ENCODE data around the gene ACER1. TPM values are rescaled to one million over a fixed set of nuclear protein-coding genes. Genes with fewer than 3 reads are reported as not detected.
"Not testable (repeated sequence)": the region's sequence is repeated elsewhere in the genome, so short reads cannot be mapped to it uniquely, and the experiment has no call there.

Gene ACER1, protein sequence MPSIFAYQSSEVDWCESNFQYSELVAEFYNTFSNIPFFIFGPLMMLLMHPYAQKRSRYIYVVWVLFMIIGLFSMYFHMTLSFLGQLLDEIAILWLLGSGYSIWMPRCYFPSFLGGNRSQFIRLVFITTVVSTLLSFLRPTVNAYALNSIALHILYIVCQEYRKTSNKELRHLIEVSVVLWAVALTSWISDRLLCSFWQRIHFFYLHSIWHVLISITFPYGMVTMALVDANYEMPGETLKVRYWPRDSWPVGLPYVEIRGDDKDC
- not detected for total RNA-seq
- long read RNA-seq = 0 reads

DNA sequence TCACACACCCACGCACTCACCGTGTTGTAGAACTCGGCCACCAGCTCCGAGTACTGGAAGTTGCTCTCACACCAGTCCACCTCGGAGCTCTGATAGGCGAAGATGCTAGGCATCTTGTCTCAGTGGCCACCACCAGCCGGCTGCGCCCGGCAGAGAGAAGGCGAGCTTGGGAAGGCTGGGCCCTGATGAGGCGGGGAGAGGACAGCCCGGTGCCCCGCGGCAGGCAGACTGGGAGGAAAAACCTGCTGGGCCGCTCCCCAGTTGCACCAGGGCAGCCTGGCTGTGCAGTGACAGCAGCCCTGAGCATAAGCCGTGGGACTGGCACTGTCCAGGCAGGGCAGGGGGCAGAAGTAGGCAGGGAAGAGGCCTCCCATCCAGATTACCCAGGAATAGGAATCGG is at the start of gene ACER1:
ACER1 (minus strand) TSS at position 174 of the 400 bp plus-strand sequence; CDS start at position 113, 61 bp downstream.
- DNase-seq (no peak), ATAC-seq (ENCODE audit: poor library complexity) (no peak)
- intact Hi-C loops (cut with DNase I) = no loop called here

DNA sequence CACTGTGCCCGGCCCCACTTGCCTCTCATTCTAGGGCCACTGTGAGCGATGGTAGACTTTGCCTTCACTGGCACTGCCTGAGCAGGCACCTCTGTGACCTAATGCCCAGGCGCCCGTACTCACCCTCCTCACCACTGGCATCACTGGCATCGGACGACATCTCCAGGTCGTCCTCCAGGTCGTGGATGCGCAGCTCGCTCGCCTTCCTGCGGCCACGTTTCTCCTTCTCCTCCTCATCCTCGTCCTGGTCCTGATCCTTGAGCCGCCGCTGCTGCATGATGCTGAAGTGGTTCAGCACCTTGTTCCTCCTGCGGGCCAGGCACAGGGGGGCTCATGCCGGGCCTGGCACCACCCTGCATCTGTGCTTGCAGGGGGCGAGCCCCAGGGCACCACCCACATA is 49.8 kb upstream of the ACER1 start:
- no peak for ATAC-seq (ENCODE audit: poor library complexity)
- intact Hi-C loops (cut with DNase I) = no loop called here
- no peak for DNase-seq

DNA sequence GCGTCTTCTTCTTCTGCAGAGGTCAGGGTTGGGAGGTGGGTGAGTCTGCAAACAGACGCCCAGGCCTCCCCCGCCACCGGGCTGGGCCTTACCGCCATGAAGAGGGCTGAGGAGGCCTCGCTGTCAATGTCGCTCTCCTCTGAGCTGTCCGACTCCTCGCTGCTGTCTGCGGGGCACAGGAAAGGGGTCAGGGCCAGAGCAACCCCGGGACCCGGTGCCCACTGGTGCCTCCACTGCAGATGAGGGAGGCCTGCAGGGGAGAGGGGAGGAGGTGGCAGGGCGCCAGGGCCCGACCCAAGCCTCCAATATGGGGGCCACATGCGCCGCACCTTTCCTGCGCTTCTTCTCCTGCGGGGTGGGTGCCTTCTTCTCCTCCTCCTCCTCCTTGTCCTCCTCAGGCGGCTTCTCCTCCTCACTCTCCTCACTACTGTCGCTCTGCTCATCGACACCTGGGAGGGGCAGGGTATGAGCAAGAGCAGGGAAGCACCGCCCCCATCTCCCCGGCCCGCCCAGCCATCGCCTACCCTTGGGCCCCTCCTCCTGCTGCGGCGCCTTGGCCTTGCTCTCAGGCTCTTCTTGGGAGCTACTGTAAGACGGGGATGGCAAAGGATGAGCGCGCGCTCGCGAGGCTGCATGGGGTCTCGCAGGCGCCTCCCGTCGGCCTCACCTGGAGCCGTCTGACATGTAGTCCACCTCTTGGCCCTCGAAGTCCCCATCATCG is 47.8 kb upstream of the ACER1 start:
- no peak for DNase-seq
- no peak for ATAC-seq (ENCODE audit: poor library complexity)
- intact Hi-C loops (cut with DNase I) = no loop called here

DNA sequence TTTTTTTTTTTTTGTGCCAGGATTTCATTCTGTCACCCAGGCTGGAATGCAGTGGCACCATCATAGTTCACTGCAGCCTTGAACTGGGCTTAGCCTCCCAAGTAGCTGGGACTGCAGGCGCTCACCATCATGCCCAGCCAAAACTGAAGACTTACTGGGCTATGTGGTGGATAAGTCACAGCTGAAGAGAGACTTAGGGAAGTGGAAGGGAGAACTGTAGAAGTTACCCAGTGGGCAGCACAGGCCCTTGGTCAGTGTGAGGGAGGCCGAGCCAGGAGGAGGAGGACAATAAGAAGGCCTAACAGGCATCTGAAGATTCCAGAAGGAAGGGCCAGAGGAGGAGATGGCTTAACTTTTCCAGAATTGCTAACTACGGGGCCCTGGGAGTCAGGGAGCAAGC is 46.3 kb upstream of the ACER1 start:
- DNase-seq (no peak), ATAC-seq (ENCODE audit: poor library complexity) (no peak)
- intact Hi-C loops (cut with DNase I) = no loop called here

DNA sequence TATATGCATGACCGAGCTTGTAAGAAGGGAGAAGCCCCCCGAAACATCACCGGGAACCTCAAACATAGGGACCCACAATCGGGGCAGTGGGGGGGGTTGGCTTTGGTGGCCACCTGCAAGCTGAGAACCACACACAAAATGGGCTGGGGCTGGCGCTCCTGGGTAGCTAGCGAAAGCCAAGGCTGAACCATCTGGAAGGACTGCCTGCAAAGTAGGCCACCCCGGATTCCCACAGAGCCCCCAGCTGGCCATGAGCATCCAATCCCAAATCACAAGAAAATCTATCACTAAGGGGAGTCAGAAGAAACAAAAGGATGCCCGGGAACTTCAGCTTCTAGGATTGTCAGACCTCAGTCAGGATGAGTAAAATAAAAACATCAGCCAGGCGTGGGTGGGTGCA is 45.1 kb upstream of the ACER1 start:
- ATAC-seq (ENCODE audit: poor library complexity) (no peak), DNase-seq (no peak)
- intact Hi-C loops (cut with DNase I) = no loop called here

DNA sequence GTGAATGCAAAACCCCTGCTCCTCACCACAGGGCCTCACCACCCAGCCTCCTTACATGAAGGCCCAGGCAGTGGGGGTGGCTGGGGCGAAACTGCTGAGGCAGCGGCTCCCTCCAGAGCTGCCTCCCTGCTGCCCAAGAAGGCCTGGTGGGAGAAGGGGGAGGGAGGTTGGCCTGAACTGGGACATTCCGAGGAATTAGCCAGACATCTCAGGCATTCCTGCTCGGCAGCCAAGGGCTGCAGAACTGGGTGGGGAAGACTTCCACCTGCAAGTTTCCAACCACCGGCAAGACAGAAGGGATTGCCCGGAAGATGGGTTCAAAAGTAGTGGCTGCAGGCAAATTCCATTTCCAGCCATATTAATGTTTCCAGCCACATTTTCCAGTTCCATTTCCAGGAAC is 44.6 kb upstream of the ACER1 start:
- no peak for ATAC-seq (ENCODE audit: poor library complexity)
- intact Hi-C loops (cut with DNase I) = no loop called here
- DNase-seq = no peak

DNA sequence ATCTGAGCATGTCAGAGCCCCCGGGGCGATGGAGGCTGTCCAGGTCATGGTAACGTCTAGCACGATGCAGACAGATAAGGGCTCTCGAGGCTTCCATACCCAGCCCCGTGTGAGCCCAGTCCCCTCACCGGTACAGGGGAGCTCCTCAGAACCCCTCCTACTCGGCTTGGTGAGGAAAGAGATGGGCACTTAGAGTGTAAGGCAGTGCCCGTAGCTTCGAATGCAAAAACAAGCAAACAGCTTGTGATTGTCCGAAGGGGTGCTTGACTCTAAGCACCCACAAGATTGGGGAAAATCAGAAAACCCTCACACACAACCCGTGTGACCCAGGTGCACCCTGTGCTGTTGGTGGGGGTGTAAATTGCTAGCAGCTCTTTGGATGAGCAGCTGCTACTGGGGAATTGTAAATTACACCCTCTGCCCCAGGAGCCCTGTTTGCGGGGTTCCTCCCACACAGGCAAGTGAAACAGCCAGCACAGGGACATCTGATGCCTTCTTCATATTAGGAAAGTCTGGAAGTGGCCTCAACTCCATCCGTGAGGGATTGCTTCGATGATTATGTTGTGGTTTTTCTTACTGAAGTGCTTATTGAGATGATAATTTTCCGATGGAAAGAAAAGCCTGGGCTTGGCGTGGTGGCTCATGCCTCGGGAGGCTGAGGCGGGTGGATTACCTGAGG is 43.2 kb upstream of the ACER1 start:
- no peak for ATAC-seq (ENCODE audit: poor library complexity)
- DNase-seq = no peak
- intact Hi-C loops (cut with DNase I) = no loop called here

DNA sequence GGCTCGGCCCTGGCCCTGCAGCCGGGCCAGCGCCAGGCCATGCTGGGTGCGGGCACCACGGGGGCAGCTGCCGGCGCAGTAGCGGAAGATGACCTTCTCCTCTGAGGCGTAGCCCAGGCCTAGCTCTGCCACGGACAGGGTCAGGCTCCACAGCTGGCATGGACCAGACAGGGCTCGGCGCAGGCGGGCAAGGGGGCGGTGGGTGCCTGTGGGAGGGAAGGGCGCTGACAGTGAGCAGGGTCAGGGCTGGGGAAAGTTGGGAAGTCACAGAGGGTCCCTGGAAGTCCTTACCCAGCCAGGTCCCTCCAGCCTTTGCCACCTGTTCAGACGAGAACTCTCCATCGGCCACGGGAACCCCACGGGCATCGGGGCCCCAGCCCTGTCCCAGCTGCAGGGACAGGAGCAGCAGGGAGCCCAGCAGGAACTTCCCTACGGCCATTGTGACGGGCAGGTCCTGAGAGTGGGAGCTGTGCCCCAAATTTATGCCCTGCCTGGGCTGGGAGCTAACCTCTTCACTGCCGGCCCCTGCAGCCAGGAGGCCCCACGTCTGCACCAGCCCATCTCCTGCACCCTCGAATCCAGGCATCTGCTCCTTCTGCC is 42.1 kb upstream of the ACER1 start, which contains the start of gene PSPN:
PSPN (minus strand) TSS at position 523 of the 600 bp plus-strand sequence; CDS start at position 439, 84 bp downstream.
- ATAC-seq (ENCODE audit: poor library complexity) (no peak), DNase-seq (no peak)
- intact Hi-C loops (cut with DNase I) = no loop called here

DNA sequence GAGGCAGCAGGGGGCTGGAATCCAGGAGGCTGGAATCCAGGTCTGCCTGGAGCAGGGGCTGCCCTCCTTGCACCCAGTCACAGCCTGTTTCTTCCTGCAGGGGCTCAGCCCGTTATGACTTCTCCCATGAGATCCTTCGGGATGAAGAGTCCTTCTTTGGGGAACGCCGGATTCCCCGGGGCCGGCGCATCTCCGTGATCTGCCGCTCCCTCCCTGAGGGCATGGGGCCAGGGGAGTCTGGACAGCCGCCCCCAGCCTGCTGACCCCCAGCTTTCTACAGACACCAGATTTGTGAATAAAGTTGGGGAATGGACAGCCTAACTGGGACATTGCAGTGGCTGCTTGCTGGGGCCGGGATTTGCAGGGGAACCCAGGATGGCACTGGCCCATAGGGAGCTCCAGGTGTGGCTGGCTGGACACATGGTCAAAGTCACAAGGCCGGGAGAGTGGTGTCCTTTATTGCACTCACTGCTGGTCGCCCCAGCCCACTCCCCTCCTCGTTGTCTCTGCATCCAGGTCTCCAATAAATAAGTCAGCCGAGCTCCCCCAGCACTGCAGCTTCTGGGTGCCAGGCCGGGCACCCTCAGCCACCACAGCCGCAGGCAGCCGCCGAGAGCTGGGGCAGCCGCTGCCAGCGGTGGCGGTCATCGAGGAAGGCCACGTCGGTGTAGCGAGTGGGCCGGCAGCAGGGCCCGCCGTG is 41.4 kb upstream of the ACER1 start:
- intact Hi-C loops (cut with DNase I) = no loop called here
- ATAC-seq (ENCODE audit: poor library complexity) = no peak
- DNase-seq = no peak

DNA sequence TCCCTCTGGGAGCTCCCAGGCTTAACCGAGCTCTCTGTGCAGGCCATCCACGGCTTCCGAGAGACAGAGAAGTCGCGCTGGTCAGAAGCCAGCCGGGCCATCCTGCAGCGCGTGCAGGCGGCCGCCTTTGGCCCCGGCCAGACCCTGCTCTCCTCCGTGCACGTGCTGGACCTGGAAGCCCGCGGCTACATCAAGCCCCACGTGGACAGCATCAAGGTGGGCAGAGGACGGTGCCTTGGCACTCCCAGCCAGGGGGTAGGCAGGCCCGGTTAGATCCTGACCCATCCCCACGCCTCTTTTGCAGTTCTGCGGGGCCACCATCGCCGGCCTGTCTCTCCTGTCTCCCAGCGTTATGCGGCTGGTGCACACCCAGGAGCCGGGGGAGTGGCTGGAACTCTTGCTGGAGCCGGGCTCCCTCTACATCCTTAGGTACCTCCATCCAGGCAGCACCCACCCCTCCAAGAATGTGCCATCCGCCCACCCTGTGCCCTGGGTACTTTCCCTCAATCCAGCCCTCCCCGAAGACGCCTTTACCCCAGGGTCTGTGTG is 40.8 kb upstream of the ACER1 start:
- intact Hi-C loops (cut with DNase I) = no loop called here
- DNase-seq (no peak), ATAC-seq (ENCODE audit: poor library complexity) (no peak)

DNA sequence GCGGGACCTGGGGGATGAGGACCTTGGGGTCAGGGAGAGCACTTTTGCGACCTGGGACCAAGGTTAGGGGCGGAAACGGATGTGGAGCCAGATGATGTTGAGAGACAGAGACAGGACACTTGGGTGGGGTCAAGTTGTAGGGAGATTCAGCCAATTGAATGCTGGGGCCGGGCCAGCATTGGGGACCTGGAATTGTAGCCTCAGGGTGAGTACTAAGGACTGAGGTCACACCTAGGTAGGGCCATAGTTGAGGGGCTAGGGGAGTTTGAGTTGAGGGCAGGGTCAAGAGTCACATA is 40.3 kb upstream of the ACER1 start:
- DNase-seq = no peak
- intact Hi-C loops (cut with DNase I) = no loop called here
- no peak for ATAC-seq (ENCODE audit: poor library complexity)

DNA sequence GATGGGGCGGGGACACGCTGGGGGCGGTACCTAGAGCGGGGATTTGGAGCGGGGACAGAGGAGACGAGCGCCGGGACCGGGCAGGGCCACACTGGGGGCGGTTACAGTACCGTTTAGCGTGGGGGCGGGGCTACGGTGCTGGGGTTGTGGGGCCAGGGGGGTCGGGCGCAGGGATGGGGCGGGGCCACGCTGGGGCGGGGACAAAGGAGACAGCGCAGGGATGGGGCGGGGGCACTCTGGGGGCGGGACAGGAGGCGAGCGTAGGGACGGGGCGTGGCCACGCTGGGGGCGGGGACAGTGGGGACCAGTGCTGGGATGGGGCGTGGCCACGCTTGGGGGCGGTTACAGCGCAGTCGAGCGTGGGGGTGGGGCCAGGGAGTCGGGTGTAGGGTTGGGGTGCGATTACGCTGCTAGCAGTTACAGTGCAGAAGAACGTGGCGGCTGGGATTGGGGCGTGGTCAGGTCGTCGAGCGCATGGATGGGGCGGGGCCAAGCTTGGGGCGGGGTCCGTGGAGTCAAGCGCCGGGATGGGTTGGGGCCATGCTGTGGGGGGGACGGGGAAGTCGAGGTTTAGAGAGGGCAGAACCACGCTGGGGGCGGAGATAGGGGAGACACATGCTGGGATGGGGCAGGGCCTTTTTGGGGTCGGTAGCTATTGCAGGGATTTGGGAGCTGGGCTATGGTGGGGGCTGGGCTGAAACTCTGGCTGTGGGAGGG is 39.8 kb upstream of the ACER1 start:
- ATAC-seq (ENCODE audit: poor library complexity) (peak; percentile 87), DNase-seq (peak; percentile 99)
- intact Hi-C loops (cut with DNase I) = no loop called here

DNA sequence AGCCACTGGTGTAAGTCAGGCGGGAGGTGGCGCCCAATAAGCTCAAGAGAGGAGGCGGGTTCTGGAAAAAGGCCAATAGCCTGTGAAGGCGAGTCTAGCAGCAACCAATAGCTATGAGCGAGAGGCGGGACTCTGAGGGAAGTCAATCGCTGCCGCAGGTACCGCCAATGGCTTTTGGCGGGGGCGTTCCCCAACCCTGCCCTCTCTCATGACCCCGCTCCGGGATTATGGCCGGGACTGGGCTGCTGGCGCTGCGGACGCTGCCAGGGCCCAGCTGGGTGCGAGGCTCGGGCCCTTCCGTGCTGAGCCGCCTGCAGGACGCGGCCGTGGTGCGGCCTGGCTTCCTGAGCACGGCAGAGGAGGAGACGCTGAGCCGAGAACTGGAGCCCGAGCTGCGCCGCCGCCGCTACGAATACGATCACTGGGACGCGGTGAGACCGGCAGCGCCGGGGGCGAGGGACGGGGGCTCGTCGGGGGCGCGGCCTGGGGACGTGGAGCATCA is 39.2 kb upstream of the ACER1 start, which contains the start of gene ALKBH7:
ALKBH7 (plus strand) TSS at position 201 of the 502 bp plus-strand sequence; CDS start at position 228, 27 bp downstream.
- intact Hi-C loops (cut with DNase I) = no loop called here
- DNase-seq (peak; percentile 98), ATAC-seq (ENCODE audit: poor library complexity) (peak; percentile 92)

DNA sequence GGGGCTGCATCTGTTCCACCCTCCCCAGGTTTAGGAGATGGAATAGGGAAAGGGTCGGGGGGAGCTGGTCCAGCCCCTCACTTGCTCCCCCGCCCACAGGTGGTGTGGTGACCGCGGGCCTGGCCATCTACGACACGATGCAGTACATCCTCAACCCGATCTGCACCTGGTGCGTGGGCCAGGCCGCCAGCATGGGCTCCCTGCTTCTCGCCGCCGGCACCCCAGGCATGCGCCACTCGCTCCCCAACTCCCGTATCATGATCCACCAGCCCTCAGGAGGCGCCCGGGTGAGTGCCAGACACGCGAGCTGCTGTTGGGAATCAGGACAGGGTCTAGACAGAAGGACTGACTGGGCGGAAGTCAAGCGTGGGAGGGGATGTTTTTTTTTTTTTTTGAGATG is 30.9 kb upstream of the ACER1 start:
- no peak for ATAC-seq (ENCODE audit: poor library complexity)
- intact Hi-C loops (cut with DNase I) = no loop called here
- no peak for DNase-seq

DNA sequence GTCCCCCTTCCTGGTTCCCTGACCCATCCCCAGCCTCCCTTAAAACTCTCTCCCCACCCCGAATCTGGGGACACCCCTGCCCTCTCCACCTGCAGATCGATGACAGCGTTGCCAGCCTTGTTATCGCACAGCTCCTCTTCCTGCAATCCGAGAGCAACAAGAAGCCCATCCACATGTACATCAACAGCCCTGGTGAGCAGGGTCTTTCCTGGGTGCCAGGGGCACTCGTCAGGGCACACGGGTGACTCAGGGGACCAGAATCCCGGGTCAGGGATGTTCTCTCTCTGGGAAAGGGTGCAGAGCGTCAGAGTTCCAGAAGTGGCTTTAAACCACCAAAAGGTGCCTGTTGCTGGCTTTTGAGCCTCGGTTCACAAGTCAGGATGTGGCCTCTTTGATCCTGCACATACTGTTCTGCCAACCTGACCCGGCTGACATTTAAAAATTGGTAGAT is 29.0 kb upstream of the ACER1 start:
- no peak for DNase-seq
- intact Hi-C loops (cut with DNase I) = no loop called here
- ATAC-seq (ENCODE audit: poor library complexity) = no peak

DNA sequence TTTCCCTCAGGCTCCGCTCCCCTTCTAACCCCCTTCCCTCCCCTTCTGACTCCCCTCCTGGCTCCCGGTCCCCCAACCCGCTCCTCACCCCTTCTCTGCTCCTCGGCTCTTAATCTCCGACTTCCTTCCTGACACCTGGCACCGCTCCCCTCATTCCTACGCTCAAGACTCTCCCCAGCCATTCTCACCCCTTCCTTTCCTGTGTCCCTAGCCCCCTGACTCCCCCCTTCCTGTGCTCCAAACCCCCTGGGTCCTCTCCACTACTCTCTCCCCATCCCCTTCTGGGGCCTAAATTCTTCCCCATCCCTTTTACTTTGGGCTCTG is 28.6 kb upstream of the ACER1 start:
- no peak for DNase-seq
- intact Hi-C loops (cut with DNase I) = no loop called here
- ATAC-seq (ENCODE audit: poor library complexity) = no peak

DNA sequence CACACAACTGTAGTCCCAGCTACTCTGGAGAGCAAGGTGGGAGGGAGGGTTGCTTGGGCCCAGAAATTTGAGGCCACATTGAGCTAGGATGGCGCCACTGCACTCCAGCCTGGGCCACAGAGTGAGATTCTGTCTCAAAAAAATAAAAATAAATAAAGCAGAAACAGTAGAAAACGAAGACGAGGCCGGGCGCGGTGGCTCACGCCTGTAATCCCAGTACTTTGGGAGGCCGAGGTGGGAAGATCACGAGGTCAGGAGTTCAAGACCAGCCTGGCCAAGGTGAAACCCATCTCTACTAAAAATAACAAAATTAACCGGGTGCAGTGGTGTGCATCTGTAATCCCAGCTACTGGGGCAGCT is 27.4 kb upstream of the ACER1 start:
- intact Hi-C loops (cut with DNase I); DNase-seq; ATAC-seq (ENCODE audit: poor library complexity): not testable (repeated sequence)

DNA sequence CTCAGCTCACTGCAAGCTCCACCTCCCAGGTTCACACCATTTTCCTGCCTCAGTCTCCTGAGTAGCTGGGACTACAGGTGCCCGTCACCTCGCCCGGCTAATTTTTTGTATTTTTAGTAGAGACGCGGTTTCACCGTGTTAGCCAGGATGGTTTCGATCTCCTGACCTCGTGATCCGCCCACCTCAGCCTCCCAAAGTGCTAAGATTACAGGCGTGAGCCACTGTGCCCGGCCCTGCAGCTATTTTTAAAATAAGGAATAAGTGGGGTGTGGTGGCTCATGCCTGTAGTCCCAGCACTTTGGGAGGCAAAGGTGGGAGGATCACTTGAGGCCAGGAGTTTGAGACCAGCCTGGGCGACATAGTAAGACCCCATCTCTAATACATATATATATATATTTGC is 27.0 kb upstream of the ACER1 start:
- DNase-seq; ATAC-seq (ENCODE audit: poor library complexity); intact Hi-C loops (cut with DNase I): not testable (repeated sequence)
